ENCODE results near the gene GOLGA7B. TPM values are rescaled to one million over a fixed set of nuclear protein-coding genes. Genes with fewer than 3 reads are reported as not detected.

Gene GOLGA7B
- total RNA-seq, 1 experiment from 2014 or later, result 1.1 TPM

DNA sequence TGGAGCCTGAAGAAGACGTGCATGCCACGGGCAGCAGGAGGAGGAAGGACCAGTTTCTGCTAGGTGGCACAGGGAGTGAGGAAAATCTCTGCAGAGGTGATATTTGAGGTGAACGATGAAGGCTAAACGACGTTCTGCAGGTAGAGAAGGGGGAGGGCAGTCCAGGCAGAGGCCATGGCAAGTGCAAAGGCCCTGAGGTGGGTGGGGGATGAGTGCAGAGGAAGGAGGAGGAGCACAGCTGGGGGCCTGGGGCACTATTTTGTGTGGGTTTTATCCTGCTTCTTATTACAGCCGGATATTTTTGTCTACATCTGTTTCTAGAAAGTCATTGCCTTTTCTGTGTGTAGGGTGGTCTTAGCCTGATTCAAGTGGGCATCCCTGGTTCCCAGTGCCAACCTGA, 57.6 kb downstream of the GOLGA7B start:
- TF ChIP-seq EZH2 (IDR thresholded peaks at IDR 0.05; ENCODE audit: low read depth) (no peak), CTCF (conservative IDR thresholded peaks at IDR 0.05) (no peak)
- Histone ChIP-seq H4K20me1 (ENCODE audit: insufficient read depth) (no peaks in the 10 kb centered on the region), H3K4me3 (no peak overlapping the region), H3K79me2 (ENCODE audit: low read depth) (no peaks in the 10 kb centered on the region), H3K27me3 (ENCODE audit: insufficient read depth, low read depth) (peaks cover 14% of the 10 kb centered on the region; the same call in 1 of the 2 replicates), H3K36me3 (ENCODE audit: low read depth) (no peaks in the 10 kb centered on the region), H3K4me2 (no peak overlapping the region), H3K4me1 (replicated peaks; ENCODE audit: insufficient read depth) (no peaks in the 10 kb centered on the region), H3F3A (ENCODE audit: insufficient read depth, low read depth) (no peaks in the 10 kb centered on the region), H3K9me3 (ENCODE audit: insufficient read depth, low read depth) (no peaks in the 10 kb centered on the region), H3K27ac (no peak overlapping the region), H2AFZ (no peak overlapping the region), H3K9me2 (ENCODE audit: insufficient read depth) (no peaks in the 10 kb centered on the region)
- no peak for DNase-seq
- ChIA-PET CTCF (no interaction called here), POLR2A (ENCODE audit: unreplicated experiment) (no interaction called here)
- BruUV-seq (replicated peaks), result no TSS peak
- intact Hi-C loops (cut with micrococcal nuclease; ENCODE audit: unreplicated experiment), result no loop called here

DNA sequence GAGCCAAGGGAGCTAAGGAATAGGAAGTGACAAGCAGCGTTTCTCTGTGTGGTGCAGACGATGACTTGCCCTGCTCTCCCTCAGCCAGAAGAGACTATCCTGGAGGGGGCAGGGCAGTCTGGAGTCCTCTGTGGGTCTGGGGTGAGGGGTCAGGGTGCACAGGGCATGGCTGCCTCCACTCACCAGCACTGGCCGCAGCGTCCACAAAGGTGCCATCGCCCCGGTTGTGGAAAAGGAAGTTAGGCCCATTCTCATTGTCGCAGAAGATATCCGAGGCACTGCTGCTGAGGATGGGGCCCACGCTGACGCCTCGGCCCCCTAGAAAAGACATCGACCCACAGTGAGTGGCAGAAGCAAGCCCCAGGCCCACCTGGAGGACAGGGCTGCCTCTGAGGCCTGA, 58.2 kb downstream of the GOLGA7B start:
- no peak for TF ChIP-seq CTCF (conservative IDR thresholded peaks at IDR 0.05)
- TF ChIP-seq EZH2 (IDR thresholded peaks at IDR 0.05; ENCODE audit: low read depth), result no peak
- Histone ChIP-seq H3K79me2 (ENCODE audit: low read depth) (no peaks in the 10 kb centered on the region), H3K9me3 (ENCODE audit: insufficient read depth, low read depth) (no peaks in the 10 kb centered on the region), H3F3A (ENCODE audit: insufficient read depth, low read depth) (no peaks in the 10 kb centered on the region), H3K27ac (no peak overlapping the region), H3K4me1 (replicated peaks; ENCODE audit: insufficient read depth) (no peaks in the 10 kb centered on the region), H3K36me3 (ENCODE audit: low read depth) (no peaks in the 10 kb centered on the region), H3K4me3 (no peak overlapping the region), H3K9me2 (ENCODE audit: insufficient read depth) (no peaks in the 10 kb centered on the region), H2AFZ (no peak overlapping the region), H3K27me3 (ENCODE audit: insufficient read depth, low read depth) (peaks cover 14% of the 10 kb centered on the region; the same call in 1 of the 2 replicates), H4K20me1 (ENCODE audit: insufficient read depth) (no peaks in the 10 kb centered on the region), H3K4me2 (no peak overlapping the region)
- no peak for DNase-seq
- ChIA-PET POLR2A (ENCODE audit: unreplicated experiment) (no interaction called here), CTCF (no interaction called here)
- intact Hi-C loops (cut with micrococcal nuclease; ENCODE audit: unreplicated experiment), result no loop called here
- BruUV-seq (replicated peaks), result no TSS peak

GRCh38 chr10:97910661-97911060, 61.0 kb downstream of the GOLGA7B start:
- POLR2A ChIA-PET (ENCODE audit: unreplicated experiment), result no interaction called here
- no peaks in the 10 kb centered on the region for H3K4me1 ChIP-seq (replicated peaks; ENCODE audit: insufficient read depth)
- DNase-seq, result no peak
- no peaks in the 10 kb centered on the region for H3K79me2 ChIP-seq (ENCODE audit: low read depth)
- H3K36me3 ChIP-seq (ENCODE audit: low read depth), result no peaks in the 10 kb centered on the region
- TF ChIP-seq EZH2 (IDR thresholded peaks at IDR 0.05; ENCODE audit: low read depth) (no peak), CTCF (conservative IDR thresholded peaks at IDR 0.05) (no peak)
- H3F3A ChIP-seq (ENCODE audit: insufficient read depth, low read depth), result no peaks in the 10 kb centered on the region
- no peak overlapping the region for H3K4me3 ChIP-seq
- H3K4me2 ChIP-seq, result no peak overlapping the region
- H2AFZ ChIP-seq, result no peak overlapping the region
- no peaks in the 10 kb centered on the region for H3K9me3 ChIP-seq (ENCODE audit: insufficient read depth, low read depth)
- no peak overlapping the region for H3K27ac ChIP-seq
- CTCF ChIA-PET, result no interaction called here
- BruUV-seq (replicated peaks), result no TSS peak
- intact Hi-C loops (cut with micrococcal nuclease; ENCODE audit: unreplicated experiment), result loop anchor here (10.0 kb wide), 2 partner anchors 554 to 1334 kb away; no protein-coding TSS in a partner anchor
- H3K27me3 ChIP-seq (ENCODE audit: insufficient read depth, low read depth), result peaks cover 14% of the 10 kb centered on the region; the same call in 1 of the 2 replicates
- no peaks in the 10 kb centered on the region for H3K9me2 ChIP-seq (ENCODE audit: insufficient read depth)
- no peaks in the 10 kb centered on the region for H4K20me1 ChIP-seq (ENCODE audit: insufficient read depth)
